Stimulated activated naive B cell treated with anti-CD40 and anti-IgM and Interleukin-4, amounts not matched to agents 10 μg/mL and 1 μg/mL and 100 μg/mL, for 72 hours (primary cell): ENCODE measurements around the gene UGT1A6.
"Not testable (repeated sequence)": the region's sequence is repeated elsewhere in the genome, so short reads cannot be mapped to it uniquely, and the experiment has no call there.

ENCODE experiments used
- ATAC-seq, 2 donors: fragments of 150-1000 bp; cut with Tn5 transposase; replicated peaks; 2 replicates each; pipeline ENCODE4 v1.10.0; 2021; ENCODE audit warnings: moderate library complexity in 1 of 2
- DNase-seq: peaks from one replicate; pipeline ENCODE4 v3.0.0; 2021
- H3K27ac Mint-ChIP-seq: one replicate; pipeline ENCODE4 v1.8.0; 2022; ENCODE audit warnings: mild to moderate bottlenecking, mixed read lengths
- H3K27me3 Mint-ChIP-seq, 2 donors: one replicate each; pipeline ENCODE4 v1.8.0; 2022; ENCODE audit warnings: mixed read lengths in 2 of 2
- H3K36me3 Mint-ChIP-seq, 2 donors: one replicate each; pipeline ENCODE4 v1.8.0; 2022; ENCODE audit warnings: mixed read lengths in 2 of 2, mild to moderate bottlenecking in 1 of 2
- H3K4me1 Mint-ChIP-seq, 2 donors: one replicate each; pipeline ENCODE4 v1.8.0; 2022; ENCODE audit warnings: mixed read lengths in 2 of 2, mild to moderate bottlenecking in 1 of 2
- H3K4me3 Mint-ChIP-seq, 2 donors: one replicate each; pipeline ENCODE4 v1.8.0; 2022; ENCODE audit warnings: mild to moderate bottlenecking in 2 of 2, mixed read lengths in 2 of 2, moderate library complexity in 1 of 2
- H3K9me3 Mint-ChIP-seq, 2 donors: one replicate each; pipeline ENCODE4 v1.8.0; 2022; ENCODE audit warnings: mixed read lengths in 2 of 2, mild to moderate bottlenecking in 1 of 2

UGT1A6 gene

DNA sequence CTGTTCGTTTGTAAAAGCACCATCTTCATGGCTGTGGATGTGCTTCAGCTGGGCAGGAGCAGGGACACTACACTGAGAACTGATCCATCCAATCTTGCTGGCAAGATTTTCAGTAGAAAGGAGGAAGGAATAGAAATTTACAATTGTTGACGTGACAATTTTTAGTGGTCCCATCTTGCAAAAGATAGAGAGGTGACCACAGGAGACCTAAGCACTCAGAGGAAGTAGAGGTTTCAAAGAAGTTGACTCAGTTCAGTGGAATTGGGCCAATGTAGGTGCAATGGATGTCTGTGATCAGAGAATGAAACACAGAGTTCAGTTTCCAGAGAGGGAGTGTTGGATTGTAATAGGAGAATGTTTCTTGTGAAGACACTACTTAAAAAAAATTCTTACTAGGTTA, 21.4 kb downstream of the UGT1A6 start:
- Mint-ChIP-seq H3K9me3 (no peaks in the 10 kb centered on the region), H3K27ac (no peak overlapping the region), H3K4me3 (no peak overlapping the region), H3K36me3 (no peaks in the 10 kb centered on the region), H3K27me3 (peaks cover 24 to 32% of the 10 kb centered on the region in 2 donors), H3K4me1 (peaks cover 7 to 9% of the 10 kb centered on the region in 2 donors)
- ATAC-seq, result no peak
- no peak for DNase-seq

DNA sequence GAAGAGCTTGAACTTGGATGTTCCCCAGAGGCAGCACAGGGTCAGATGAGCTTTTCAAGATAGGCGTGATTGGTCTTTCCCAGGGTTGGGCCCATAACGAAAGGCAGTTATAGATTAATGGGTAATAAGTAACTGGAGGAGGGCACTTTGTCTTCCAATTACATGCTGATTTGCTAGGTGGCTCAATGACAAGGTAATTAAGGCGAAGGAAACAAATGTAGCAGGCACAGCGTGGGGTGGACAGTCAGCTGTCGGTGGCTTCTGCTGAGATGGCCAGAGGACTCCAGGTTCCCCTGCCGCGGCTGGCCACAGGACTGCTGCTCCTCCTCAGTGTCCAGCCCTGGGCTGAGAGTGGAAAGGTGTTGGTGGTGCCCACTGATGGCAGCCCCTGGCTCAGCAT, 25.9 kb downstream of the UGT1A6 start, which contains the start of gene UGT1A4:
Gene UGT1A4 (plus strand): TSS at position 185 of the 400 bp plus-strand sequence. CDS start 85 bp downstream, at position 270.
- no peaks in the 10 kb centered on the region for H3K9me3 Mint-ChIP-seq
- no peaks in the 10 kb centered on the region for H3K36me3 Mint-ChIP-seq
- ATAC-seq (no peak), DNase-seq (no peak)
- H3K4me3 Mint-ChIP-seq, result no peak within 1 kb of the TSS
- H3K4me1 Mint-ChIP-seq, result no peaks in the 10 kb centered on the region
- peaks cover 31 to 36% of the 10 kb centered on the region in 2 donors for H3K27me3 Mint-ChIP-seq
- no peak within 1 kb of the TSS for H3K27ac Mint-ChIP-seq

DNA sequence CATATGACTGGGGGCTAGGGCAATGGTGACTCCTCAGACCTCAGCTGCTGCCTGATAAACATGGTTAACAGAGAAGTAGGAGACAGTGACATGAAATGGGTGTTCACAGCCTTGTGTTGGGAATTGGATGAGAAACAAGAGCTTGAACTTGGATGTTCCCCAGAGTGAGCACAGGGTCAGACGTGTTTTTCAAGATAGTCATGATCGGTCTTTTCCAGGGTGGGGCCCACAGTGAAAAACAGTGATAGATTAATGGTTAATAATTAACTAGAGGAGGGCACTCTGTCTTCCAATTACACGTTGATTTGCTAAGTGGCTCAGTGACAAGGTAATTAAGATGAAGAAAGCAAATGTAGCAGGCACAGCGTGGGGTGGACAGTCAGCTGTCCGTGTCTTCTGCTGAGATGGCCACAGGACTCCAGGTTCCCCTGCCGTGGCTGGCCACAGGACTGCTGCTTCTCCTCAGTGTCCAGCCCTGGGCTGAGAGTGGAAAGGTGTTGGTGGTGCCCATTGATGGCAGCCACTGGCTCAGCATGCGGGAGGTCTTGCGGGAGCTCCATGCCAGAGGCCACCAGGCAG, 36.1 kb downstream of the UGT1A6 start, which contains the start of gene UGT1A3:
Gene UGT1A3 (plus strand): TSS at position 320 of the 579 bp plus-strand sequence. CDS start 85 bp downstream, at position 405.
- Mint-ChIP-seq H3K9me3 (no peaks in the 10 kb centered on the region), H3K27me3 (peaks cover 24 to 39% of the 10 kb centered on the region in 2 donors), H3K27ac (no peak within 1 kb of the TSS), H3K4me3 (no peak within 1 kb of the TSS), H3K36me3 (no peaks in the 10 kb centered on the region), H3K4me1 (peaks cover 0 to 5% of the 10 kb centered on the region in 2 donors)
- DNase-seq (no peak), ATAC-seq (no peak)

DNA sequence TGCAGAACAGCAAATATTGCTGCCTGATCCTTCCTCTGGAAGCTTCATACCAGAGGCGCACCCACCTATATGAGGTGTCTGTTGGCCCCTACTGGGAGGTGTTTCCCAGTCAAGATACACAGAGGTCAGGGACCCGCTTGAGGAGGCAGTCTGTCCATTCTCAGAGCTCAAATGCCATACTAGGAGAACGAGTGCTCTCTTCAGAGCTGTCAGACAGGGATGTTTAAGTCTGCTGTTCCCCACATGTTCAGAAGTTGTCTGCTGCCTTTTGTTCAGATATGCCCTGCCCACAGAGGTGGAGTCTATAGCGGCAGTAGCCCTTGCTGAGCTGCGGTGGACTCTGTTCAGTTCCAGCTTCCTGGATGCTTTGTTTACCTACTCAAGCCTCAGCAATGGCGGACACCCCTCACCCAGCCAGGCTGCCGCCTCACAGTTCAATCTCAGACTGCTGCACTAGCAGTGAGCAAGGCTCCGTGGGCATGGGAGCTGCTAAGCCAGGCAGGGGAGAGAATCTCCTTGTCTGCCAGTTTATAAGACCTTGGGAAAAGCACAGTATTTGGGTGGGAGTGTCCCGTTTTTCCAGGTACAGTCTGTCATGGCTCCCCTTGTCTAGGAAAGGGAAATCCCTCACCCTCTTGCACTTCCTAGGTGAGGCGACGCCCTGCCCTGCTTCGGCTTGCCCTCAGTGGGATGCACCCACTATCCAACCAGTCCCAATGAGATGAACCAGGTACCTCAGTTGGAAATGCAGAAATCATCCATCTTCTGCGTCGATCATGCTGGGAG, 44.4 kb downstream of the UGT1A6 start:
- H3K9me3 Mint-ChIP-seq, ATAC-seq, H3K27ac Mint-ChIP-seq, H3K4me3 Mint-ChIP-seq, H3K36me3 Mint-ChIP-seq, DNase-seq, H3K4me1 Mint-ChIP-seq: not testable (repeated sequence)
- peaks cover 46 to 55% of the 10 kb centered on the region in 2 donors for H3K27me3 Mint-ChIP-seq

DNA sequence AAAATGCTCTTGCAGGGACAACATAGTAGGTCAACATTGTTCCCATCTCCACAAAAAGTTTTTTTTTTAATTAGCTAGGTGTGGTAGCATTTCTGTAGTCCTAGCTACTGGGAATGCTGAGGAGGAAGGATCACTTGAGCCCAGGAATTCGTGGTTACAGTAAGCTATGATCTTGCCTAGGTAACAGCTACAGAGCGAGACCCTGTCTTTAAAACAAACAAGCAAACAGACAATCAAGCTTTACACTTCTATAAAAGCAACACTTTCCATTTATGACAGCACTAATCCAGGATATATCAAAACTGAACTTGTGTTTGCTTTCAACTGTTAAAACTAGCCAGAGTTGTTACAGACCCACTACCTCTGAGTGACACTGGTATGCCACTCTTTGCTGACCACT, 48.2 kb downstream of the UGT1A6 start:
- no peak for DNase-seq
- H3K36me3 Mint-ChIP-seq, result no peaks in the 10 kb centered on the region
- peaks cover 42 to 44% of the 10 kb centered on the region in 2 donors for H3K27me3 Mint-ChIP-seq
- H3K4me3 Mint-ChIP-seq, result no peak overlapping the region
- ATAC-seq, result no peak
- peaks cover 0 to 3% of the 10 kb centered on the region in 2 donors for H3K9me3 Mint-ChIP-seq
- no peak overlapping the region for H3K27ac Mint-ChIP-seq
- no peaks in the 10 kb centered on the region for H3K4me1 Mint-ChIP-seq

DNA sequence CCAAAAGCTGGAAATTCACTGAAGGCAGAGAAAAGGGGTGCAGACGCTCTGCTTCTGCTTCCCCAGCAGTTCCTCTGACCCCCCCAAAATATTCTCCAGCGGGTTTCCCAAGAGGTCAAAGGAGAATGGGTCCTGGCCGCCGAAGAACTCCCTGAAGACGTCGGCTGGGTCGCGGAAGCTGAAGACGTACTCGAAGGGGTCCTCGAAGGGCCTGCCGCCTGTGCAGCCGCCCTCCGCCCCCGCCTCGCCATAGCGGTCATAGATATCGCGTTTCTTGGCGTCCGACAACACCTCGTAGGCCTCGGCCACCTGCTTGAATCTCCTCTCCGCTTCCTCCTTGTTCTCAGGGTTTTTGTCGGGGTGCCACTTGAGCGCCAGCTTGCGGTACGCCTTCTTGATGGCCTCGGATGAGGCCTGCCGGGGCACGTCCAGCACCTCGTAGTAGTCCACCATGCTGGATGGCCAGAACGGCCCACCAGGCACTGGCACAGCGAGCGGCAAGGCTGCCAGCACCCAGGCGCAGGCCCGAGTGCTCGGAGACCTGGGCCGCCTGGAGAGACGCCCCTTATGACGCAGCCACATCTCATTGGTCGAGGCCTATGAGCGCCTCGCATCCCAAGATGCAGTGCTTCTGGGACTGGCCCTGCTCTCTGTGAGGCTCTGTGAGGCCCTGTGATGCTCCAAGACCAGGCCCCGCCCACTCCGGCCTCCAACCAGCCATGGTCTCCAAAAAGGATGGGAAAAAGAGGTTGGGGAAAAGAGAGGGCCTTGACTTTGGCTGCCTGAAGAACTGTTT, 51.0 kb downstream of the UGT1A6 start:
- Mint-ChIP-seq H3K9me3 (peaks cover 3% of the 10 kb centered on the region in 2 donors), H3K4me3 (no peak overlapping the region), H3K27ac (no peak overlapping the region), H3K4me1 (no peaks in the 10 kb centered on the region), H3K36me3 (no peaks in the 10 kb centered on the region), H3K27me3 (peaks cover 45 to 46% of the 10 kb centered on the region in 2 donors)
- DNase-seq, result no peak
- no peak for ATAC-seq

DNA sequence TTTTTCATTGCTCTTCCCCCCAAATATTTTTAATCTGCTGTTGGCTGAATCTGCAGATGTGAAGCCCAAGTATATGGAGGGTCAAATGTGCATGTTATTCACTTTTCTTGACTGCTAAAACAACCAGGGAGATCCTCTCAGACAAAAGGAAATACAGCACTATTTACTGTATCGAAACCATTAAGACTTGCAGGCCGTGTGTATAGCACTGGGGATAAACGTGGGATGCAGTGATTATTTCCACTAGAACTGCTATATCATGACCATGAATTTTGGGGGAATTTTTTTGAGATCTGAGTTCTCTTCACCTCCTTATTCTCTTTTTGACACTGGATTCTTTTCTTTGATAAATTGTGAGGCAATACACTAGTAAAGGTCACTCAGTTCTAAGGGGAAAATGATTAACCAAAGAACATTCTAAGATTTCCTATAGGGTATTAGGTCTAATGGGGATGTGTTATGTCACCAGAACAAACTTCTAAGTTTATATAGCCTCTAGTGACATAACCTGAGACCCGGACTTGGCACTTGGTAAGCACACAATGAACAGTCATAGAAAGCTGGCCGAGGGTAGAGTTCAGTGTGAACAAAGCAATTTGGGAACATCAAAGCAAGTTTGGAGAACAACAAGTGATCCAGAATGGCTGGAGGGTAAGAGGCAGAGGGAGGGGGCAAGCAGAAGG, 52.5 kb downstream of the UGT1A6 start:
- no peak for DNase-seq
- peaks cover 2 to 6% of the 10 kb centered on the region in 2 donors for H3K36me3 Mint-ChIP-seq
- no peak overlapping the region for H3K27ac Mint-ChIP-seq
- H3K4me3 Mint-ChIP-seq, result no peak overlapping the region
- peaks cover 5 to 11% of the 10 kb centered on the region in 2 donors for H3K9me3 Mint-ChIP-seq
- ATAC-seq, result no peak
- H3K4me1 Mint-ChIP-seq, result no peaks in the 10 kb centered on the region
- H3K27me3 Mint-ChIP-seq, result peaks cover 31 to 44% of the 10 kb centered on the region in 2 donors

DNA sequence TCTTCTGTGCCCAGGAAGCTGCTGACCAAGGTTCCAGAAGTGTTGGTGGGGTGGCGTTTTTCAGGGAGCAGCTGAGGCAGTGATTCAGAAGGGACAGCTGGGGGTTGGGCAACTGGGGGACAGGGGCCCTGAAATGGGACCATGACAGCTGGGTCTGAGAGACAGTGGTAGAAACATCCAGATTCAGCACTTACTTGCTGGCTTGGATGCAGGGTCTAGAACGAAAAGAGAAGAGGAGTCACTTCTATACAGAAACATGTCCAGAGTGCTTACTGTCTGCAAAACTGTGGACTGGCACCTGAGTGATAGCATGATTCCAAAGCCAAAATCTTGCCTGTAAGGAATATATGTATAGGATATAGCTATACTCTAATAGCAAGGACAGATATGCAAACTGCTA, 53.1 kb downstream of the UGT1A6 start:
- not testable (repeated sequence) for DNase-seq, H3K36me3 Mint-ChIP-seq, H3K4me3 Mint-ChIP-seq, ATAC-seq, H3K27ac Mint-ChIP-seq, H3K4me1 Mint-ChIP-seq
- H3K9me3 Mint-ChIP-seq, result peaks cover 7 to 15% of the 10 kb centered on the region in 2 donors
- H3K27me3 Mint-ChIP-seq, result peaks cover 29 to 40% of the 10 kb centered on the region in 2 donors

DNA sequence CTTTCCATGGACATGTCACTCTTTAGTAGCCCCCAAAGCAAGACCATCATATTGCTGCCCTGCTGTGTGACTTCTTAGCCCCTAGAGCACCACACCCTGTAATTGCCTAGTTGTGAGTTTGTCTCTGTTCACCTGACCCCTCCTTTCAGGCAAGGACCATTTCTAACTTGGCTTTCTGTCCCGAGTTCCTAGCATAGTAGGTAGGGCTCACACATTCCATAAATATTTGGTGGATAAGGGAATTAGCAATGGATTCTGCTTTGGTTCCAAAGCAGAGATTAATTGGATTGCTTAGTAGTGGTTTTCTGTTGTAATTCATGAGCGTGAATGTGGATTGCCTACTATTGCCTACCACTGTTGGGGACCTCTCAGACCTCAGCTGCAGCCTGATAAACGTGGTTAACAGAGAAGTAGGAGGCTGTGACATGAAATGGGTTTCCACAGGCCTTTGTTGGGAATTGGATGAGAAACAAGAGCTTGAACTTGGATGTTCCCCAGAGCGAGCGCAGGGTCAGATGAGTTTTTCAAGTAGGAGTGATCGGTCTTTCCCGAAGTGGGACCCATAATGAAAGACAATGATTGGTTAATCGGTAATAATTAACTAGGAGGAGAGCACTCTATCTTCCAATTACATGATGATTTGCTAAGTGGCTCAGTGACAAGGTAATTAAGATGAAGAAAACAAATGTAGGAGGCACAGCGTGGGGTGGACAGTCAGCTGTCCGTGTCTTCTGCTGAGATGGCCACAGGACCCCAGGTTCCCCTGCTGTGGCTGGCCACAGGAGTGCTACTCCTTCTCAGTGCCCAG, 54.0 kb downstream of the UGT1A6 start:
- DNase-seq (no peak), ATAC-seq (no peak)
- Mint-ChIP-seq H3K27me3 (peaks cover 29 to 38% of the 10 kb centered on the region in 2 donors), H3K4me3 (no peak overlapping the region), H3K36me3 (peaks cover 3 to 9% of the 10 kb centered on the region in 2 donors), H3K4me1 (no peaks in the 10 kb centered on the region), H3K9me3 (peaks cover 15 to 23% of the 10 kb centered on the region in 2 donors), H3K27ac (no peak overlapping the region)

DNA sequence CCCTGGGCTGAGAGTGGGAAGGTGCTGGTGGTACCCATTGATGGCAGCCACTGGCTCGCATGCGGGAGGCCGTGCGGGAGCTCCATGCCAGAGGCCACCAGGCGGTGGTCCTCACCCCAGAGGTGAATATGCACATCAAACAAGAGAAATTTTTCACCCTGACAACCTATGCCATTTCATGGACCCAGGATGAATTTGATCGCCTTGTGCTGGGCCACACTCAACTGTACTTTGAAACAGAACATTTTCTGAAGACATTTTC, 54.5 kb downstream of the UGT1A6 start:
- H3K27ac Mint-ChIP-seq, result no peak overlapping the region
- H3K36me3 Mint-ChIP-seq, result peaks cover 3 to 11% of the 10 kb centered on the region in 2 donors
- H3K9me3 Mint-ChIP-seq, result peaks cover 16 to 26% of the 10 kb centered on the region in 2 donors
- no peak overlapping the region for H3K4me3 Mint-ChIP-seq
- DNase-seq, result no peak
- no peak for ATAC-seq
- peaks cover 29 to 41% of the 10 kb centered on the region in 2 donors for H3K27me3 Mint-ChIP-seq
- no peaks in the 10 kb centered on the region for H3K4me1 Mint-ChIP-seq

DNA sequence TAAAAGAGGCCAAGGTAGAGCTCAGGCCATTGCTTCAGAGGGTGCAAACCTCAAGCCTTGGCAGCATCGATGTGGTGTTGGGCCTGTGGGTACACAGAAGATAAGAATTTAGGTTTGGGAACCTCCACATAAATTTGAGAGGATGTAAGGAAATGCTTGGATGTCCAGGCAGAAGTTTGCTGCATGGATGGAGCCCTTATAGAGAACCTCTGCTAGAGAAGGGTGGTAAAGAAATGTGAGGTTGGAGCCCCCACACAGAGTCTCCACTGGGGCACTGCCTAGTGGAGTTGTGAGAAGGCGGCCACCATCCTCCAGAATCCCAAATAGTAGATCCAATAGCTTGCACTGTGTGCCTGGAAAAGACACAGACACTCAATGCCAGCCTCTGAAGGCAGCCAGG, 58.0 kb downstream of the UGT1A6 start:
- Mint-ChIP-seq H3K27me3 (peaks cover 35% of the 10 kb centered on the region in 2 donors), H3K9me3 (peaks cover 20 to 26% of the 10 kb centered on the region in 2 donors), H3K36me3 (peaks cover 3 to 11% of the 10 kb centered on the region in 2 donors)
- ATAC-seq, H3K27ac Mint-ChIP-seq, H3K4me3 Mint-ChIP-seq, DNase-seq, H3K4me1 Mint-ChIP-seq: not testable (repeated sequence)

DNA sequence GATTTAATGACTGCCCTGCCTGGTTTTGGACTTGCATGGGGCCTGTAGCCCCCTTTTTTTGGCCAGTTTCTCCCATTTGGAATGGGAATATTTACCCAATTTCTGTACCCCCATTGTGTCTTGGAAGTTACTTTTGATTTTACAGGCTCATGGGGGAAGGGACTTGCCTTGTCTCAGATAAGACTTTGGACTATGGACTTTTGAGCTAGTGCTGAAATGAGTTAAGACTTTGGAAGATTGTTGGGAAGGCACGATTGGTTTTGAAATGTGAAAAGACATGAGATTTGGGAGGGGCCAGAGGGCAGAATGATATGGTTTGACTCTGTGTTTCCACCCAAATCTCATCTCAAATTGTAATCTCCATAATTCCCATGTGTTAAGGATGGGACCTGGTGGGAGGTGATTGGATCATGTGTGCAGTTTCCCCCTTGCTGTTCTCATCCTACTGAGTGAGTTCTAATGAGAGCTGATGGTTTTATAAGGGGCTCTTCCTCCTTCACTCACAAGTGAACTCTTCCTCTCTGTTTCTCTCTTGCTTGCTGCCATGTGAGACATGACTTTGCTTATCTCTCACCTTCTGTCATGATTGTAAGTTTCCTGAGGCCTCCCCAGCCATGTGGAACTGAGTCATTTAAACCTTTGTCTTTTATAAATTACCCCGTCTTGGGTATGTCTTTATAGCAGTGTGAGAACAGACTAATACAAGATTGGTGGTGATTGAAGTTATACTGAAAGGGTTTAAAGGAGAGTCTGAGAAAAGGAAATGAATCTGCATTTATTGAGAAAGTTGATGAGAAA, 58.7 kb downstream of the UGT1A6 start:
- peaks cover 31 to 32% of the 10 kb centered on the region in 2 donors for H3K27me3 Mint-ChIP-seq
- not testable (repeated sequence) for DNase-seq, H3K4me3 Mint-ChIP-seq, ATAC-seq, H3K27ac Mint-ChIP-seq, H3K4me1 Mint-ChIP-seq
- peaks cover 20 to 26% of the 10 kb centered on the region in 2 donors for H3K9me3 Mint-ChIP-seq
- peaks cover 3 to 11% of the 10 kb centered on the region in 2 donors for H3K36me3 Mint-ChIP-seq
